Measurements from ENCODE around the gene ARSH.
"Not testable (repeated sequence)": the region's sequence is repeated elsewhere in the genome, so short reads cannot be mapped to it uniquely, and the experiment has no call there.

ARSH gene

DNA sequence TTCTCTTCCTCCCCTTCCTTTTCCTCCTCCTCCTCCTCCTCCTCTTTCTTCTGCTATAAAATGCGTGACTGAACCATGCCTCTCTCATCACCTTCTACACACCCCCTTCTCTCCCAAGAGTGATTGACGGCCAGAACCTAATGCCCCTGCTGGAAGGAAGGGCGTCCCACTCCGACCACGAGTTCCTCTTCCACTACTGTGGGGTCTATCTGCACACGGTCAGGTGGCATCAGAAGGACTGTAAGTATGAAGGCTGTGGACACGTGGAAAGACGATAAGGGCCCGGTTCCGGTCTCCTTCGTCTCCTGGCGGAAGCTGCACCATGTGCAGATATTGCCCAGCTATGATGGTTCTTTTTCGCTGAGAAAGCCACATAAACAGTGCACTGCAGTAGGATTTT lies 22.8 kb downstream of the ARSH start:
- DNase-seq (ENCODE audit: low read depth in 4 of 4, low spot score in 1 of 4), result no peak

DNA sequence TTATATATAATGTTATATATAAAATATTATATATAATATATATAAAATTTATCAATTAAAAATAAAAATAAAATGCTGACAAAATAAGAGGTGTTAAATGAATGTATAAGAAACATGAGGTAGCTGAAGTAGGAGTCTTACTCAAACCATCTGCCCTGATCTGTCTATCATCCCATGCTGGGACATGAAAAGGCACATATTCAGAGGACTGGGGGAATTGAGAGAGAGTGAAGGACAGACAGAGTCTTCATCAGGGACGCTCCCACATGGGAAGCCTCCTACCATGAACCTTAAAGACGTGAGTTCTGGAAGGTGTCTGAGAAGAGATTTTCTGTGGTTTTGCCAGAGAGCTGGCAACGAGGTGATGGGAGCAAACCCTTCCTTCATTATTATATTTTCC lies 30.9 kb downstream of the ARSH start:
- no peak for DNase-seq (ENCODE audit: low read depth in 4 of 4, low spot score in 1 of 4)

GRCh38 chrX:3044196-3044595 lies 37.9 kb downstream of the ARSH start:
- no peak for DNase-seq (ENCODE audit: low read depth in 4 of 4, low spot score in 1 of 4)

DNA sequence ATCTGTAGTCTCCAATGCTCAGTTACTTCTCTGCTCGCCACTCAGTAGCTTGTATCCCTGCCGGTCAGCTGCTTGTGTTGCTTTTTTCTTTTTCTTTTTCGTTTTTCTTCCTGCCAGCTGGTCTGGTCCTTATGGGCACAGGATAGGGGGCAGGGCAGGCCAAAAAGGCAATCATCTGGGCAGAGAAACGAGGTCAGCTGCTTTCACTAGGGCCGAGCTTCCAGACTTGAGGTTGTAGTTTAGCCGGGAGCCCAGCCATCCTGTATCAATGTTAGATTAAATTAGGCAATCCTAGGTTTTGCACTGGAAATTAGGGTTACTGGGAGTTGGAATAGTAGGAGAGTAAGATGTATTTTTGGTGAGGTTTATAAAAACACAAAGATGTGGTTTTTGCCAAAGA lies 38.3 kb downstream of the ARSH start:
- DNase-seq (ENCODE audit: low read depth in 4 of 4, low spot score in 1 of 4), result no peak

GRCh38 chrX:3046253-3047240 lies 40.2 kb downstream of the ARSH start:
- DNase-seq (ENCODE audit: low read depth in 4 of 4, low spot score in 1 of 4), result no peak

GRCh38 chrX:3050523-3051175 lies 44.3 kb downstream of the ARSH start:
- not testable (repeated sequence) for DNase-seq (ENCODE audit: low read depth in 4 of 4, low spot score in 1 of 4)

- DNase-seq (ENCODE audit: low read depth in 4 of 4, low spot score in 1 of 4), result no peak
Measured at GRCh38 chrX:3052860-3053259, 46.5 kb downstream of the ARSH start.

DNA sequence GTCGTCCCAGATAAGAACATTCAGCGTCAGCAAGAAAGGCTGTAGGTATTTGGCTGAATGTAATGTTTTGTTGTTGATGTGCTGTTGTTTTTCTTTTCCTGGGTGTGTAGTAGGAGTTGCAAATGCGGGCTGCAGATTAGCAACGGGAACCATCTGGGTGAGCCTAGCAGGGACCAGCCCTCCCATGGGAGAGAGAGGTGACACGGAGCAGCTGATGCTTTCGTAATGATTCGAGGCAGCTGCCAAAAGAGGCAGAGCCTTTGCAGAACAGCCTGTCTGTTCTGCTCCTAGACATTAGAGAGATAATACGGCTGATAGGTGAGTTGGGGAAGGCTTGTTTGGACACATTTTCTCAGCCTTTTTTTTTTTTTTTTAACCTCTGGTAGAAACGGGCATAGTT lies 60.2 kb downstream of the ARSH start:
- no peak for DNase-seq (ENCODE audit: low read depth in 4 of 4, low spot score in 1 of 4)

DNA sequence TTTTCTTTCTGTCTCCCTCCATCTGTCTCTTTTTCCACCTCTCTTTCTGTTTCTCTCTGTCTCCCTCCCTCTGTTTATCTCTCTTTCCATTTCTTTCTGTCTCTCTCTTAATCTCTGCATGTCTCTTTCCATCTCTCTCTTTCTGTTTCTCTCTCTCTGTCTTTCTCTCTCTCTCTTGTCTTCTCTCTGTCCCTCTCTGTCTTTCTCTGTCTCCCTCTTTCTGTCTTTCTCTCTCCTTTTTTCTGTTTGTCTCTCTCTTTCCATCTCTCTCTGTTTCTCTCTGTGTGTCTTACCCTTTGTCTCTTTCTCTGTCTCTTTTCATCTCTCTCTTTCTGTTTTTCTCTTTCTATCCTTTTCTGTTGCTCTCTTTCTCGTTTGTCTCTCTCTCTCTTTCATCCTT lies 69.6 kb downstream of the ARSH start:
- DNase-seq (ENCODE audit: low read depth in 4 of 4, low spot score in 1 of 4), result no peak

DNA sequence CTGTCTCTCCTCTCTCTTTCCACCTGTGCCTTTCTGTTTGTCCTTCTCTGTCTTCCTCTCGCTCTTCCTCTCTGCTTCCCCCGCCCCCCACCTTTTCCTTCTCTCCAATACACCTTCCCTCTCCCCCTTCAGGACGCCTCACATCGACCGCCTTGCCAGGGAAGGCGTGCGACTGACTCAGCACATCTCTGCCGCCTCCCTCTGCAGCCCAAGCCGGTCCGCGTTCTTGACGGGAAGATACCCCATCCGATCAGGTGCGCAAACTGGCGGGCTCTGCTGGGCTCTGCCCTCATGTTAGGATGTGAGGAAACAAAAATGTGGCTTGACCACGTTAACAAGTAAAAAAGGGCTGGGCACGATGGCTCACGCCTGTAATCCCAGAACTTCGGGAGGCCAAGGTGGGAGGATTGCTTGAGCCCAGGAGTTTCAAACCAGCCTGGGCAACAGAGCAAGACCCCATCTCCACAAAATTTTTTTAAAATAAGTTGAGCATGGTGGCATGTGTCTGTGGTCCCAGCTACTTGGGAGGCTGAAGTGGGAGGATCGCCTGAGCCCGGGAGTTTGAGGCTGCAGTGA lies 70.2 kb downstream of the ARSH start:
- DNase-seq (ENCODE audit: low read depth in 4 of 4, low spot score in 1 of 4), result peak in 1 of 4 experiments; percentile 0

Measured in stimulated activated CD4-positive, alpha-beta T cell treated with anti-CD3 and anti-CD28 coated beads, Interleukin-1b, Interleukin-23, amount 100 ng/mL, for 24 hours (primary cell).